Measurements from ENCODE around the gene COL2A1. TPM values are rescaled to one million over a fixed set of nuclear protein-coding genes. Genes with fewer than 3 reads are reported as not detected.
A peak's percentile ranks its signal among the peaks of the same experiment; 100 is the strongest.

COL2A1 gene
- total RNA-seq, 1 experiment from 2014 or later: 10.8 TPM

DNA sequence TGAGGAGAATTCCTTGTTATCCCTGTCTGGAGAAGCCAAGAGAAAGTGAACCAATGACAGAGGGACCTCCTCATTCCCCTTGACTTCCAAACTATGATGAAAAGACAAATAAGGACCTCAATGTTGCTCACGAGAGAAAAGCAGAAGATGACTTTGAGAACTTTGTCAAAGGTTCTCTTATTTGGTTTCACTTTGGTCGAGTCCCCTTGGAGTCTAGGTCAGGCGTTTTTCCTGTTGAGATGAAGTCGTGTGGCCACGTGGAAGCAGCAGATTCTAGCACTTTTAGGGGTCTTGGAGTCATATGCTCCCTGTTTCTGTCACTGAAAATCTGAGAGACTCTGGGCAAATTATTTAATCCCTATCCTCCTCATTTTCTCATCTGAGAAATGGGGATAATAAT lies 33.8 kb upstream of the COL2A1 start:
- TF ChIP-seq, protein P1, sequence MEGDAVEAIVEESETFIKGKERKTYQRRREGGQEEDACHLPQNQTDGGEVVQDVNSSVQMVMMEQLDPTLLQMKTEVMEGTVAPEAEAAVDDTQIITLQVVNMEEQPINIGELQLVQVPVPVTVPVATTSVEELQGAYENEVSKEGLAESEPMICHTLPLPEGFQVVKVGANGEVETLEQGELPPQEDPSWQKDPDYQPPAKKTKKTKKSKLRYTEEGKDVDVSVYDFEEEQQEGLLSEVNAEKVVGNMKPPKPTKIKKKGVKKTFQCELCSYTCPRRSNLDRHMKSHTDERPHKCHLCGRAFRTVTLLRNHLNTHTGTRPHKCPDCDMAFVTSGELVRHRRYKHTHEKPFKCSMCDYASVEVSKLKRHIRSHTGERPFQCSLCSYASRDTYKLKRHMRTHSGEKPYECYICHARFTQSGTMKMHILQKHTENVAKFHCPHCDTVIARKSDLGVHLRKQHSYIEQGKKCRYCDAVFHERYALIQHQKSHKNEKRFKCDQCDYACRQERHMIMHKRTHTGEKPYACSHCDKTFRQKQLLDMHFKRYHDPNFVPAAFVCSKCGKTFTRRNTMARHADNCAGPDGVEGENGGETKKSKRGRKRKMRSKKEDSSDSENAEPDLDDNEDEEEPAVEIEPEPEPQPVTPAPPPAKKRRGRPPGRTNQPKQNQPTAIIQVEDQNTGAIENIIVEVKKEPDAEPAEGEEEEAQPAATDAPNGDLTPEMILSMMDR (conservative IDR thresholded peaks at IDR 0.05): no peak
- H3K4me1 ChIP-seq (ENCODE audit: insufficient read depth, low read length): peaks cover 12% of the 10 kb centered on the region; the same call in 1 of the 2 replicates
- no peak overlapping the region for H2BK20ac ChIP-seq (ENCODE audit: low read depth, low read length, poor library complexity, severe bottlenecking)
- H3K4ac ChIP-seq (ENCODE audit: low read depth, low read length): no peak overlapping the region
- peak overlapping the region; percentile 53 for H2BK12ac ChIP-seq (ENCODE audit: insufficient read length, low read depth, low read length)
- H2BK120ac ChIP-seq (ENCODE audit: low read depth, low read length, poor library complexity, severe bottlenecking): no peak overlapping the region
- Mint-ChIP-seq H3K4me1 (peaks cover 31 to 33% of the 10 kb centered on the region in 2 experiments), H3K9me3 (no peaks in the 10 kb centered on the region), H3K27ac (peak overlapping the region; percentile 16 to 74 (median 66); a peak in 6 of 7 replicates), H3K4me3 (peak overlapping the region; percentile 12 to 61; a peak in 4 of 5 replicates), H3K36me3 (ENCODE audit: insufficient read depth in 1 of 3, low read depth in 3 of 3) (peaks cover 0 to 4% (median under 1%) of the 10 kb centered on the region in 3 experiments; a peak in 4 of 7 replicates), H3K27me3 (ENCODE audit: low read depth) (peaks cover 74% of the 10 kb centered on the region)
- no peak overlapping the region for H3K56ac ChIP-seq (ENCODE audit: insufficient read length, low read depth, low read length)
- WGBS (ENCODE audit: extremely low coverage, insufficient read length, low lambda C conversion rate): no CpG with 5 or more reads among the region's 5 CpGs
- no peak overlapping the region for H4K5ac ChIP-seq (ENCODE audit: insufficient read length, low read depth, low read length)
- H3K18ac ChIP-seq (ENCODE audit: insufficient read length, low read depth, low read length): peak overlapping the region; percentile 82
- H3K23ac ChIP-seq (ENCODE audit: insufficient read length, low read depth, low read length): no peak overlapping the region
- H3K27ac ChIP-seq (ENCODE audit: insufficient read length, low read depth, low read length): peak overlapping the region; percentile 5
- H3K79me1 ChIP-seq (ENCODE audit: insufficient read depth, low read depth, low read length, poor library complexity, severe bottlenecking): no peaks in the 10 kb centered on the region
- no peak overlapping the region for H3K9ac ChIP-seq (ENCODE audit: extremely low read depth, insufficient read length, low read length)
- no peaks in the 10 kb centered on the region for H4K20me1 ChIP-seq (ENCODE audit: control insufficient read depth, insufficient read depth, insufficient read length)
- no peak overlapping the region for H2AFZ ChIP-seq (ENCODE audit: low read length)
- no peaks in the 10 kb centered on the region for H3K79me2 ChIP-seq (ENCODE audit: insufficient read depth, low read length)
- H4K8ac ChIP-seq (replicated peaks; ENCODE audit: insufficient read length, low read depth, low read length): no peak overlapping the region
- peak overlapping the region; percentile 11 for H4K91ac ChIP-seq (ENCODE audit: insufficient read length, low read depth, low read length)
- H3K9me3 ChIP-seq (ENCODE audit: control insufficient read depth, low read depth, low read length): no peaks in the 10 kb centered on the region
- no peak overlapping the region for H2BK15ac ChIP-seq (ENCODE audit: low read depth, low read length)
- peak overlapping the region; percentile 74; the same call in 1 of the 2 replicates for H3K14ac ChIP-seq (ENCODE audit: insufficient read depth, low read length)
- H3K27me3 ChIP-seq (ENCODE audit: insufficient read depth, low read length): peaks cover 5% of the 10 kb centered on the region; the same call in 1 of the 2 replicates
- H3K23me2 ChIP-seq (ENCODE audit: insufficient read length, low read depth, low read length, poor library complexity, severe bottlenecking): no peaks in the 10 kb centered on the region
- H2AK5ac ChIP-seq (ENCODE audit: insufficient read length, low read length): no peak overlapping the region
- no peak for DNase-seq
- no peak overlapping the region for H3T11ph ChIP-seq (ENCODE audit: low read length)
- no peak overlapping the region for H2BK5ac ChIP-seq (ENCODE audit: insufficient read length, low read length)
- peak overlapping the region; percentile 3 for H3K4me2 ChIP-seq (ENCODE audit: insufficient read depth, insufficient read length, low read length)

All from H9 (cell line).